ENCODE measurements around the gene PRSS58. TPM values are rescaled to one million over a fixed set of nuclear protein-coding genes. Genes with fewer than 3 reads are reported as not detected.

Gene PRSS58
- total and polyA plus RNA-seq, 2 of the 8 experiments (the other 6 are each of a cell fraction or from before 2014, with no cell fraction given) = not detected

Small RNAs within 50 kb of the gene (small RNA-seq; reads per million reads assigned to genes)
- not detected for gene TRBV1 (ENCODE audit: insufficient read depth)

Other genes with a start within 250 kb of the PRSS58 start
- not detected in 2 replicates for gene MGAM2, start 146.3 kb downstream of the PRSS58 start, total RNA-seq (2021; fragmentation: NEBNext Ultra II Directional; extraction: Animal tissue kit (Norgen Biotek cat#: 25700))
- gene MGAM2, start 146.3 kb downstream of the PRSS58 start, polyA plus RNA-seq (2011; rRNA removed) = 0.02 and 0.03 TPM in 2 replicates